Liver (tissue), 9 donors: ENCODE results near the gene ALG9. TPM values are rescaled to one million over a fixed set of nuclear protein-coding genes. Genes with fewer than 3 reads are reported as not detected.

Experiments used
- DNase-seq: peaks from one replicate; pipeline ENCODE4 v3.0.0-alpha.2; 2017; ENCODE audit warnings: low spot score
- H3K27ac ChIP-seq, 2 donors: one replicate each; pipeline ENCODE4 v1.7.0; 2013; ENCODE audit warnings: inconsistent platforms in 2 of 2, low read length in 2 of 2, control low read depth in 1 of 2, low read depth in 1 of 2, mild to moderate bottlenecking in 1 of 2
- H3K27me3 ChIP-seq, 4 donors: one replicate each; pipeline versions ENCODE4 v1.6.1 to v1.7.0; 2013; ENCODE audit warnings: low read length in 3 of 4, inconsistent platforms in 1 of 4, mild to moderate bottlenecking in 1 of 4, moderate library complexity in 1 of 4; ENCODE audit not compliant: control insufficient read depth in 4 of 4, insufficient read depth in 4 of 4
- H3K36me3 ChIP-seq, 4 donors: one replicate each; pipeline versions ENCODE4 v1.6.1 to v1.7.0; 2013; ENCODE audit warnings: low read length in 3 of 4, mild to moderate bottlenecking in 3 of 4, low read depth in 1 of 4, moderate library complexity in 1 of 4; ENCODE audit not compliant: control insufficient read depth in 4 of 4, insufficient read depth in 3 of 4
- H3K4me1 ChIP-seq, 4 donors: one replicate each; pipeline versions ENCODE4 v1.6.1 to v1.7.0; 2013; ENCODE audit warnings: low read length in 3 of 4, mild to moderate bottlenecking in 3 of 4, moderate library complexity in 1 of 4; ENCODE audit not compliant: control insufficient read depth in 4 of 4, insufficient read depth in 4 of 4
- H3K4me3 ChIP-seq, 3 donors: one replicate each; pipeline versions ENCODE4 v1.6.1 to v1.7.0; 2013; ENCODE audit warnings: low read length in 3 of 3, control low read depth in 1 of 3, low read depth in 1 of 3, mild to moderate bottlenecking in 1 of 3
- H3K9ac ChIP-seq, 2 donors: one replicate each; pipeline ENCODE4 v1.7.0; 2013; ENCODE audit warnings: low read length in 2 of 2, mild to moderate bottlenecking in 2 of 2, moderate library complexity in 2 of 2, control low read depth in 1 of 2, low read depth in 1 of 2
- H3K9me3 ChIP-seq, 4 donors: one replicate each; pipeline versions ENCODE4 v1.6.1 to v1.7.0; 2013; ENCODE audit warnings: low read length in 3 of 4; ENCODE audit not compliant: control insufficient read depth in 4 of 4
- EGR1 ChIP-seq, 2 donors: IDR thresholded peaks; 2 replicates each; pipeline ENCODE4 v1.6.1; 2016 to 2018; ENCODE audit warnings: antibody characterized with exemption in 2 of 2, low read depth in 2 of 2
- FOXA1 ChIP-seq: IDR thresholded peaks from 2 replicates; pipeline ENCODE4 v1.6.1; 2016; ENCODE audit warnings: antibody characterized with exemption
- FOXA2 ChIP-seq: IDR thresholded peaks from 2 replicates; pipeline ENCODE4 v1.6.1; 2016; ENCODE audit warnings: antibody characterized with exemption
- GABPA ChIP-seq, 2 donors: IDR thresholded peaks in 1 of 2; conservative IDR thresholded peaks in 1 of 2; 2 replicates each; pipeline ENCODE4 v1.6.1; 2016; ENCODE audit warnings: antibody characterized with exemption in 2 of 2, mild to moderate bottlenecking in 1 of 2, moderate library complexity in 1 of 2
- HNF4A ChIP-seq, 2 donors: conservative IDR thresholded peaks; 2 replicates each; pipeline ENCODE4 v1.6.1; 2016; ENCODE audit warnings: antibody characterized with exemption in 2 of 2, mild to moderate bottlenecking in 2 of 2
- HNF4G ChIP-seq: IDR thresholded peaks from 2 replicates; pipeline ENCODE4 v1.6.1; 2016; ENCODE audit warnings: antibody characterized with exemption
- JUND ChIP-seq, 2 donors: IDR thresholded peaks; 2 replicates each; pipeline ENCODE4 v1.6.1; 2016; ENCODE audit warnings: antibody characterized with exemption in 2 of 2
- RAD21 ChIP-seq, 2 donors: IDR thresholded peaks; 2 replicates each; pipeline ENCODE4 v1.6.1; 2016; ENCODE audit warnings: antibody characterized with exemption in 2 of 2, mild to moderate bottlenecking in 2 of 2
- RXRA ChIP-seq, 2 donors: IDR thresholded peaks; 2 replicates each; pipeline ENCODE4 v1.6.1; 2017 to 2018; ENCODE audit warnings: antibody characterized with exemption in 2 of 2, mild to moderate bottlenecking in 1 of 2
- SP1 ChIP-seq: IDR thresholded peaks from 2 replicates; pipeline ENCODE4 v1.6.1; 2018; ENCODE audit warnings: antibody characterized with exemption, mild to moderate bottlenecking
- TAF1 ChIP-seq: conservative IDR thresholded peaks from 2 replicates; pipeline ENCODE4 v1.6.1; 2016; ENCODE audit warnings: antibody characterized with exemption, mild to moderate bottlenecking
- YY1 ChIP-seq: IDR thresholded peaks from 2 replicates; pipeline ENCODE4 v1.6.1; 2016; ENCODE audit warnings: antibody characterized with exemption, mild to moderate bottlenecking
- WGBS: extraction: QIAGEN DNeasy Blood & Tissue Kit; methylation state at CpG from one replicate; pipeline ENCODE4 v1.1.7; 2013; 5-methylcytosine and 5-hydroxymethylcytosine counted together
- polyA plus RNA-seq, 2 donors: library from polyadenylated mRNA; stranded (reverse) in 1 of 2; unstranded in 1 of 2; fragments of 200-250 nt in 1 of 2; fragments of >200 nt in 1 of 2; fragmentation: Nextera tagmentation in 1 of 2; extraction: Ambion mirVana in 1 of 2; gene quantifications; one replicate each; pipeline versions ENCODE4 v1.2.1 to v1.2.3, GENCODE V29; 2013 to 2015
- total RNA-seq, 2 donors: library from RNA; depleted of rRNA; stranded (reverse); fragments of >200 nt; gene quantifications; one replicate each; pipeline ENCODE4 v1.2.3, GENCODE V29; 2014
- TF ChIP-seq, protein P1 (sequence below): IDR thresholded peaks from 2 replicates; pipeline ENCODE4 v1.6.1; 2016; ENCODE audit warnings: antibody characterized with exemption
- TF ChIP-seq, protein P2 (sequence below): IDR thresholded peaks from 2 replicates; pipeline ENCODE4 v1.6.1; 2016; ENCODE audit warnings: antibody characterized with exemption
- TF ChIP-seq, protein P3 (sequence below): IDR thresholded peaks from 2 replicates; pipeline ENCODE4 v1.6.1; 2016; ENCODE audit warnings: antibody characterized with exemption
- TF ChIP-seq, protein P4 (sequence below): IDR thresholded peaks from 2 replicates; pipeline ENCODE4 v1.6.1; 2016; ENCODE audit warnings: antibody characterized with exemption, mild to moderate bottlenecking
- TF ChIP-seq, protein P5 (sequence below): fragments of 150-350 bp; IDR thresholded peaks from 2 replicates; pipeline ENCODE4 v1.5.1; 2017; ENCODE audit warnings: improper control_type of control experiment, low read depth, low read length; ENCODE audit not compliant: missing input control
- donor health status: healthy.
- donor health status: healthy.
- donor health status: healthy.
- donor health status: healthy.
- donor health status: healthy.

The ALG9 gene
- total and polyA plus RNA-seq, 4 donors, result 13.7 to 36.3 (median 20.2) TPM

DNA sequence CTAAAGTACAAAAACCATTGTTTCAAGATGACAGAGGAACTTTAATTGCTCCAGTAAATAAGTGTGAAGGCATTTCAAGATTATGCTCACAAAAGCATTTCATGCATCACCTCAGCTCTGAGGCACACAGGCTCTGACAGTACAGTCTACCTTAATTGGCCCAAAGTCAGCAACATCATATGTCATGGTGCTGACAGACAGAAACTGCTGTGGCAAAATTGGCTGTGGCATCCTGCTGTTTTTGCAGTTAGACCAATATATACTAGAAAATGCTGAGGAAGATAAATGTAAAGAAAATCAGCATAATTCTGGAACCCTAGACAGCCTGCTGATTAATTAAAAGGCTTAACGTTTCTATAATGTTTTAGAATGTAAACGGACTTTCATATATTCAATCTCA, 70.2 kb downstream of the ALG9 start:
- peaks cover 2 to 16% (median 9%) of the 10 kb centered on the region in 4 donors for H3K36me3 ChIP-seq
- no peak for DNase-seq
- peak overlapping the region; percentile 63 to 75 for H3K27ac ChIP-seq
- peak overlapping the region in 1 of 2 donors; percentile 42 for H3K9ac ChIP-seq
- H3K4me3 ChIP-seq, result no peak overlapping the region
- WGBS, result 87% methylated on average over 2 of the region's 2 CpGs
- peaks cover 2 to 30% (median 14%) of the 10 kb centered on the region in 4 donors for H3K4me1 ChIP-seq
- H3K9me3 ChIP-seq, result peaks cover 0 to 6% (median 0%) of the 10 kb centered on the region in 4 donors
- no peak for TF ChIP-seq SP1
- TF ChIP-seq, protein P1, sequence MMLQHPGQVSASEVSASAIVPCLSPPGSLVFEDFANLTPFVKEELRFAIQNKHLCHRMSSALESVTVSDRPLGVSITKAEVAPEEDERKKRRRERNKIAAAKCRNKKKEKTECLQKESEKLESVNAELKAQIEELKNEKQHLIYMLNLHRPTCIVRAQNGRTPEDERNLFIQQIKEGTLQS, result no peak
- no peak for TF ChIP-seq TAF1
- TF ChIP-seq HNF4A (conservative IDR thresholded peaks at IDR 0.05), result no peak
- TF ChIP-seq FOXA1, result no peak
- no peak for TF ChIP-seq HNF4G
- no peak for TF ChIP-seq JUND (IDR thresholded peaks at IDR 0.05)
- TF ChIP-seq FOXA2, result no peak
- TF ChIP-seq GABPA (IDR thresholded peaks at IDR 0.05 in 1 of 2, conservative IDR thresholded peaks at IDR 0.05 in 1 of 2), result no peak
- no peaks in the 10 kb centered on the region for H3K27me3 ChIP-seq

GRCh38 chr11:111798279-111798678, 73.1 kb downstream of the ALG9 start:
- H3K9ac ChIP-seq, result no peak overlapping the region
- TF ChIP-seq YY1 (no peak), TAF1 (no peak), JUND (IDR thresholded peaks at IDR 0.05) (no peak)
- DNase-seq, result no peak
- peaks cover 0 to 9% (median 3%) of the 10 kb centered on the region in 4 donors for H3K36me3 ChIP-seq
- H3K27me3 ChIP-seq, result no peaks in the 10 kb centered on the region
- H3K4me1 ChIP-seq, result peaks cover 2 to 35% (median 18%) of the 10 kb centered on the region in 4 donors
- H3K27ac ChIP-seq, result peak overlapping the region in 1 of 2 donors; percentile 24
- no peak overlapping the region for H3K4me3 ChIP-seq
- WGBS, result 98% methylated on average over 1 of the region's 1 CpG
- H3K9me3 ChIP-seq, result peaks cover 0 to 6% (median 0%) of the 10 kb centered on the region in 4 donors

GRCh38 chr11:111797145-111797581, 74.2 kb downstream of the ALG9 start:
- H3K4me3 ChIP-seq, result no peak overlapping the region
- no peaks in the 10 kb centered on the region for H3K27me3 ChIP-seq
- no peak for DNase-seq
- H3K27ac ChIP-seq, result no peak overlapping the region
- TF ChIP-seq RXRA (IDR thresholded peaks at IDR 0.05) (no peak), HNF4A (conservative IDR thresholded peaks at IDR 0.05) (no peak), RAD21 (IDR thresholded peaks at IDR 0.05) (no peak), JUND (IDR thresholded peaks at IDR 0.05) (no peak), EGR1 (IDR thresholded peaks at IDR 0.05; ENCODE audit: low read depth in 2 of 2) (no peak), SP1 (no peak), YY1 (no peak)
- TF ChIP-seq, protein P2, sequence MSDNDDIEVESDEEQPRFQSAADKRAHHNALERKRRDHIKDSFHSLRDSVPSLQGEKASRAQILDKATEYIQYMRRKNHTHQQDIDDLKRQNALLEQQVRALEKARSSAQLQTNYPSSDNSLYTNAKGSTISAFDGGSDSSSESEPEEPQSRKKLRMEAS, result no peak
- TF ChIP-seq, protein P3, sequence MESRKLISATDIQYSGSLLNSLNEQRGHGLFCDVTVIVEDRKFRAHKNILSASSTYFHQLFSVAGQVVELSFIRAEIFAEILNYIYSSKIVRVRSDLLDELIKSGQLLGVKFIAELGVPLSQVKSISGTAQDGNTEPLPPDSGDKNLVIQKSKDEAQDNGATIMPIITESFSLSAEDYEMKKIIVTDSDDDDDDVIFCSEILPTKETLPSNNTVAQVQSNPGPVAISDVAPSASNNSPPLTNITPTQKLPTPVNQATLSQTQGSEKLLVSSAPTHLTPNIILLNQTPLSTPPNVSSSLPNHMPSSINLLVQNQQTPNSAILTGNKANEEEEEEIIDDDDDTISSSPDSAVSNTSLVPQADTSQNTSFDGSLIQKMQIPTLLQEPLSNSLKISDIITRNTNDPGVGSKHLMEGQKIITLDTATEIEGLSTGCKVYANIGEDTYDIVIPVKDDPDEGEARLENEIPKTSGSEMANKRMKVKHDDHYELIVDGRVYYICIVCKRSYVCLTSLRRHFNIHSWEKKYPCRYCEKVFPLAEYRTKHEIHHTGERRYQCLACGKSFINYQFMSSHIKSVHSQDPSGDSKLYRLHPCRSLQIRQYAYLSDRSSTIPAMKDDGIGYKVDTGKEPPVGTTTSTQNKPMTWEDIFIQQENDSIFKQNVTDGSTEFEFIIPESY, result no peak
- TF ChIP-seq, protein P4, sequence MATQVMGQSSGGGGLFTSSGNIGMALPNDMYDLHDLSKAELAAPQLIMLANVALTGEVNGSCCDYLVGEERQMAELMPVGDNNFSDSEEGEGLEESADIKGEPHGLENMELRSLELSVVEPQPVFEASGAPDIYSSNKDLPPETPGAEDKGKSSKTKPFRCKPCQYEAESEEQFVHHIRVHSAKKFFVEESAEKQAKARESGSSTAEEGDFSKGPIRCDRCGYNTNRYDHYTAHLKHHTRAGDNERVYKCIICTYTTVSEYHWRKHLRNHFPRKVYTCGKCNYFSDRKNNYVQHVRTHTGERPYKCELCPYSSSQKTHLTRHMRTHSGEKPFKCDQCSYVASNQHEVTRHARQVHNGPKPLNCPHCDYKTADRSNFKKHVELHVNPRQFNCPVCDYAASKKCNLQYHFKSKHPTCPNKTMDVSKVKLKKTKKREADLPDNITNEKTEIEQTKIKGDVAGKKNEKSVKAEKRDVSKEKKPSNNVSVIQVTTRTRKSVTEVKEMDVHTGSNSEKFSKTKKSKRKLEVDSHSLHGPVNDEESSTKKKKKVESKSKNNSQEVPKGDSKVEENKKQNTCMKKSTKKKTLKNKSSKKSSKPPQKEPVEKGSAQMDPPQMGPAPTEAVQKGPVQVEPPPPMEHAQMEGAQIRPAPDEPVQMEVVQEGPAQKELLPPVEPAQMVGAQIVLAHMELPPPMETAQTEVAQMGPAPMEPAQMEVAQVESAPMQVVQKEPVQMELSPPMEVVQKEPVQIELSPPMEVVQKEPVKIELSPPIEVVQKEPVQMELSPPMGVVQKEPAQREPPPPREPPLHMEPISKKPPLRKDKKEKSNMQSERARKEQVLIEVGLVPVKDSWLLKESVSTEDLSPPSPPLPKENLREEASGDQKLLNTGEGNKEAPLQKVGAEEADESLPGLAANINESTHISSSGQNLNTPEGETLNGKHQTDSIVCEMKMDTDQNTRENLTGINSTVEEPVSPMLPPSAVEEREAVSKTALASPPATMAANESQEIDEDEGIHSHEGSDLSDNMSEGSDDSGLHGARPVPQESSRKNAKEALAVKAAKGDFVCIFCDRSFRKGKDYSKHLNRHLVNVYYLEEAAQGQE, result no peak
- TF ChIP-seq, protein P5, sequence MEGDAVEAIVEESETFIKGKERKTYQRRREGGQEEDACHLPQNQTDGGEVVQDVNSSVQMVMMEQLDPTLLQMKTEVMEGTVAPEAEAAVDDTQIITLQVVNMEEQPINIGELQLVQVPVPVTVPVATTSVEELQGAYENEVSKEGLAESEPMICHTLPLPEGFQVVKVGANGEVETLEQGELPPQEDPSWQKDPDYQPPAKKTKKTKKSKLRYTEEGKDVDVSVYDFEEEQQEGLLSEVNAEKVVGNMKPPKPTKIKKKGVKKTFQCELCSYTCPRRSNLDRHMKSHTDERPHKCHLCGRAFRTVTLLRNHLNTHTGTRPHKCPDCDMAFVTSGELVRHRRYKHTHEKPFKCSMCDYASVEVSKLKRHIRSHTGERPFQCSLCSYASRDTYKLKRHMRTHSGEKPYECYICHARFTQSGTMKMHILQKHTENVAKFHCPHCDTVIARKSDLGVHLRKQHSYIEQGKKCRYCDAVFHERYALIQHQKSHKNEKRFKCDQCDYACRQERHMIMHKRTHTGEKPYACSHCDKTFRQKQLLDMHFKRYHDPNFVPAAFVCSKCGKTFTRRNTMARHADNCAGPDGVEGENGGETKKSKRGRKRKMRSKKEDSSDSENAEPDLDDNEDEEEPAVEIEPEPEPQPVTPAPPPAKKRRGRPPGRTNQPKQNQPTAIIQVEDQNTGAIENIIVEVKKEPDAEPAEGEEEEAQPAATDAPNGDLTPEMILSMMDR, result no peak
- WGBS, result 96% methylated on average over 2 of the region's 2 CpGs
- peaks cover 0 to 6% (median 0%) of the 10 kb centered on the region in 4 donors for H3K9me3 ChIP-seq
- H3K9ac ChIP-seq, result no peak overlapping the region
- peaks cover 0 to 6% (median 1%) of the 10 kb centered on the region in 4 donors for H3K36me3 ChIP-seq
- peaks cover 2 to 41% (median 19%) of the 10 kb centered on the region in 4 donors for H3K4me1 ChIP-seq
